Activated naive CD4-positive, alpha-beta T cell treated with anti-CD3 and anti-CD28 coated beads for 36 hours (primary cell): Measurements from ENCODE around the gene GPR137C. TPM values are rescaled to one million over a fixed set of nuclear protein-coding genes. Genes with fewer than 3 reads are reported as not detected.

ENCODE experiments used
- CTCF ChIA-PET: fragments of 350-600 bp; sonication (Branson Sonifier 250); formaldehyde crosslinking; loops from one replicate; lab custom pipeline; 2021; ENCODE audit warnings: antibody characterized with exemption; lab: Charles Lee
- DNase-seq: peaks from one replicate; pipeline ENCODE4 v3.0.0-alpha.2; 2020
- H3K27ac Mint-ChIP-seq: one replicate; pipeline ENCODE4 v1.8.0; 2021; ENCODE audit warnings: mild to moderate bottlenecking, mixed read lengths
- H3K27me3 Mint-ChIP-seq: one replicate; pipeline ENCODE4 v1.8.0; 2021; ENCODE audit warnings: low read depth, mixed read lengths
- H3K36me3 Mint-ChIP-seq: one replicate; pipeline ENCODE4 v1.8.0; 2021; ENCODE audit warnings: low read depth, mixed read lengths
- H3K4me1 Mint-ChIP-seq: one replicate; pipeline ENCODE4 v1.8.0; 2021; ENCODE audit warnings: low read depth, mixed read lengths
- H3K4me3 Mint-ChIP-seq: one replicate; pipeline ENCODE4 v1.8.0; 2021; ENCODE audit warnings: mild to moderate bottlenecking, moderate library complexity, mixed read lengths
- H3K9me3 Mint-ChIP-seq: one replicate; pipeline ENCODE4 v1.8.0; 2021; ENCODE audit warnings: mixed read lengths
- intact Hi-C: fragments of 100-400 bp; cut with micrococcal nuclease; formaldehyde crosslinking; loops from one replicate; pipeline ENCODE4 v1.15.1; 2023
- total RNA-seq, 2 experiments: library from RNA; stranded (reverse); gene quantifications; one replicate each; pipeline ENCODE4 v1.2.3, GENCODE V29; 2021

GPR137C gene
- total RNA-seq, 2 experiments from 2014 or later: 0.07 TPM; not detected in 1

DNA sequence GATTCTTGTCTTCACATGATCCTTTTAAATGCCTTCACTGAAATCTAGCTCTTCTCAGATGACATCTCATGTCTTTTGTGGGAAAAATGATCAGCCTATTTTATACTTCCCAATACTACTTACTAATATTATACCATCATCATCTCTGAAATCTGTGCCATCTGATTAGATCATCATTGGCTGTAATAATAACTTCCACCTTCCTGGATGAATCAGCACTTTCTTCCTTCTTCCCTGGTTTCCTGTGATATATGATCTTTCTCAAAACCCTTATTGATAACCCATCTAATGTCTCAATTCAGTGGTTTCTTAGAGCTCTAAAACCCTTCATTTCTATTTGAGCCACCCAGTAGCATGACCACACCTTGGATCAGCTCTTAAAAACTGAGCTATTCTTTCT lies 30.9 kb downstream of the GPR137C start:
- Mint-ChIP-seq H3K27me3 (no peaks in the 10 kb centered on the region), H3K4me1 (no peaks in the 10 kb centered on the region), H3K36me3 (no peaks in the 10 kb centered on the region), H3K27ac (no peak overlapping the region), H3K4me3 (no peak overlapping the region), H3K9me3 (no peaks in the 10 kb centered on the region)
- CTCF ChIA-PET: no interaction called here
- DNase-seq: no peak
- intact Hi-C loops: no loop called here

DNA sequence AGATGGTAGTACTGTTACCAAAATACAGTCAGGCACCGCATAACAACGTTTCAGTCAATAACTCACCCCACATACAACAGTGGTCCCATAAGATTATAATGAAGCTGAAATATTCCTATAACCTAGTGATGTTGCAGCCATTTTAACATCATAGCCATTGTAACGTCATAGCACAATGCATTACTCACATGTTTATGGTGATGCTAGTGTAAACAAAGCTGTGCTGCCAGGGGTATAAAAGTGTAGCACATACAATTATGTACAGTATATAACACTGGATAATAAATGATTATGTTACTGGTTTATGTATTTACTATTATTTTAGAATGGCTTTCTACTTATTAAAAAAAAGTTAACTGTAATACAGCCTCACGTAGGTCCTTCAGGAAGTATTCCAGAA lies 37.0 kb downstream of the GPR137C start:
- no peaks in the 10 kb centered on the region for H3K27me3 Mint-ChIP-seq
- H3K4me3 Mint-ChIP-seq: no peak overlapping the region
- peaks cover 5% of the 10 kb centered on the region for H3K9me3 Mint-ChIP-seq
- CTCF ChIA-PET: no interaction called here
- H3K36me3 Mint-ChIP-seq: no peaks in the 10 kb centered on the region
- DNase-seq: no peak
- no peak overlapping the region for H3K27ac Mint-ChIP-seq
- H3K4me1 Mint-ChIP-seq: no peaks in the 10 kb centered on the region
- intact Hi-C loops: no loop called here

DNA sequence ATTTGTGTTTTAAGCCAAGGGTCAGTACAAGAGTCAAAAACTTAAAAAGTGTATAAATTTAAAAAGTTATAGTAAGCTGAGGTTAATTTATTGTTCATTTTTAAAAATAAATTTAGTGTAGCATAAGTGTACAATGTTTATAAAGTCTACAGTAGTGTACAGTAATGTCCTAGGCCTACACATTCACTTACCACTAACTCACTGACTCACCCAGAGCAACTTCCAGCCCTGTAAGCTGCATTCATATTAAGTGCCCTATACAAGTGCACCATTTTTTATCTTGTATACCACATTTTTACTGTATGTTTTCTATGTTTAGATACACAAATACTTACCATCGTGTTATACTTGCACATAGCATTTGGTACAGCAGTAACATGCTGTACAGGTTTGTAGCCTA lies 37.7 kb downstream of the GPR137C start:
- Mint-ChIP-seq H3K4me1 (no peaks in the 10 kb centered on the region), H3K4me3 (no peak overlapping the region), H3K27ac (no peak overlapping the region), H3K27me3 (no peaks in the 10 kb centered on the region), H3K9me3 (peaks cover 9% of the 10 kb centered on the region), H3K36me3 (no peaks in the 10 kb centered on the region)
- CTCF ChIA-PET: no interaction called here
- intact Hi-C loops: no loop called here
- no peak for DNase-seq

DNA sequence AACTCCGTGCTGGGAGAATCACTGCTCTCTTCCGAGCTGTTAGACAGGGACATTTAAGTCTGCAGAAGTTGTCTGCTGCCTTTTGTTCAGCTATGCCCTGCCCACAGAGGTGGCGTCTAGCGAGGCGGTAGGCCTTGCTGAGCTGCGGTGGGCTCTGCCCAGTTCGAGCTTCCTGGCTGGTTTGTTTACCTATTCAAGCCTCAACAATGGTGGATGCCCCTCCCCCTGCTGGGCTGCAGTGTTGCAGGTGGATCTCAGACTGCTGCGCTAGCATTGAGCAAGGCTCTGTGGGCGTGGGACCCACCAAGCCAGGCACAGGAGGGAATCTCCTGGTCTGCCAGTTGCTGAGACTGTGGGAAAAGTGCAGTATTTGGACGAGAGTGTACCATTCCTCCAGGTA lies 43.7 kb downstream of the GPR137C start:
- intact Hi-C loops: no loop called here
- Mint-ChIP-seq H3K9me3 (peaks cover 10% of the 10 kb centered on the region), H3K27ac (no peak overlapping the region), H3K36me3 (no peaks in the 10 kb centered on the region), H3K4me3 (no peak overlapping the region), H3K27me3 (peaks cover 2% of the 10 kb centered on the region), H3K4me1 (no peaks in the 10 kb centered on the region)
- no peak for DNase-seq
- CTCF ChIA-PET: interaction anchor here (0.7 kb wide), 1 partner anchor 43 kb away, joined by 3 read pairs; no protein-coding TSS in a partner anchor

DNA sequence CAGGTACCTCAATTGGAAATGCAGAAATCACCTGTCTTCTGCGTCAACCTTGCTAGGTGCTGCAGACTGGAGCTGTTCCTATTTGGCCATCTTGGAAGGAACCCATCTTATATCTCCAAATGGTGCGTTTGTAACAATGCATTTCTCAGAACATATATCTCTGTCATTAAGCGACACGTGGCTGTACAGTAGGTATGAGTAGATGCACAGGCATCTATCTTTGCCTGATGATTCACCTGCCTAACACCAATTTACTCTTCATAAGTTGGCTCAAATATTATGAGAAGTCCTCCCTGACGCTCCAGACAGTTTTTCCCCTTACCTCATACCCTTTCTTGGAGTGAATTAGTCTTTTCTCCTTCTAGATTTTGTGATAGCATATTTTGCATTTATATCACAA lies 44.2 kb downstream of the GPR137C start:
- CTCF ChIA-PET: no interaction called here
- intact Hi-C loops: no loop called here
- peaks cover 2% of the 10 kb centered on the region for H3K27me3 Mint-ChIP-seq
- H3K4me1 Mint-ChIP-seq: no peaks in the 10 kb centered on the region
- no peak overlapping the region for H3K4me3 Mint-ChIP-seq
- H3K27ac Mint-ChIP-seq: no peak overlapping the region
- no peak for DNase-seq
- H3K36me3 Mint-ChIP-seq: no peaks in the 10 kb centered on the region
- peaks cover 8% of the 10 kb centered on the region for H3K9me3 Mint-ChIP-seq

DNA sequence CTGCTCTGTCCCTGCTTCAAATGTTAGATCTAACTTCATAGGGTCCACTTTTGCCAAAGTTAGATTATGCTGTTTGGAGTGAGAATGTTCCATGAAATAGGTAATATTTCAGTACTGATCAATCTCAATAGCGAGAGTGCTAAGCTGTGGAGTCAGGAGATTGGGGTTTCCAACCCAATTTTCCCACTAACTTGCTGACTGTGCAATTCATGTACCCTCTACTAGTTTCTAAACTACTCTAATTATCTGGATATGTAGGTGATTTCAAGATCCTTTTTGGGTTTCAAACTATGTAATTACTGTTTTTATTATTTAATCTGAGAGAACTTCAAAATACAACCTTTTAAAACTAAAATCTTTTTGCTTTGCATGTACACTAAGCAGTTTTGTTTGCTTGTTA lies 45.9 kb downstream of the GPR137C start:
- Mint-ChIP-seq H3K27me3 (peaks cover 2% of the 10 kb centered on the region), H3K4me1 (no peaks in the 10 kb centered on the region), H3K4me3 (no peak overlapping the region), H3K36me3 (no peaks in the 10 kb centered on the region), H3K9me3 (peaks cover 6% of the 10 kb centered on the region), H3K27ac (no peak overlapping the region)
- CTCF ChIA-PET: no interaction called here
- intact Hi-C loops: no loop called here
- no peak for DNase-seq

DNA sequence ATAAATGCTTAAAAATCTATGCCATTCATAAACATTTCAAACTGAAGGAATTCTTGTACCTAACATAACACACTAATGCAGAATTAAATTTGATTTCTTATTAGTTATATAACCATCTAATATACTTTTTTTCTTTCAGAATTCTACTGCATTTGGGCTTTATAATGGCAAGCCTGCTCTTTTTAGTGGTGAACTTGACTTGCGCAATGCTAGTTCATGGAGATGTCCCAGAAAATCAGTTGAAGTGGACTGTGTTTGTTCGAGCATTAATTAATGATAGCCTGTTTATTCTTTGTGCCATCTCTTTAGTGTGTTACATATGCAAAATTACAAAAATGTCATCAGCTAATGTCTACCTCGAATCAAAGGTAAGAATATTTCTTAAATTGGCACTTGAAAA lies 47.3 kb downstream of the GPR137C start:
- Mint-ChIP-seq H3K4me1 (no peaks in the 10 kb centered on the region), H3K4me3 (no peak overlapping the region), H3K36me3 (no peaks in the 10 kb centered on the region), H3K27me3 (peaks cover 4% of the 10 kb centered on the region), H3K27ac (no peak overlapping the region), H3K9me3 (peaks cover 5% of the 10 kb centered on the region)
- CTCF ChIA-PET: no interaction called here
- DNase-seq: no peak
- intact Hi-C loops: no loop called here

DNA sequence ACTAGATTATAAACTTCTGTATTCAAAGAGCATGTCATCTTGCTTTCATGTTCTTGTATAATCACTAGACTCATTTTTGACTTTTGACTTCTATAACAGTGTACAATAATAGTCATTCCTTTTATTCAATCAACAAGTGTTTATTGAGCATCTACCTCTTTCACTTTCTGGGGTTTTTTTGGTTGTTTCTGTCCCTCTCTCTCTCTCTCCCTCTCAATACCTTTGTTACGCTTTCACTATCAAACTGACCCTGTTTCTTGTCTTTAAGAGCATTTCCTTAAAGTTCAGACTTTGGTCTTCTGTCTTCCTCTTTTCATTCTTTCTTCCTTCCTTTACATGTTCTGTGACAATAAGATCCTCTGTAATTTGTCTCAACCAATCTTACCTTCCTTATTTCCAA lies 49.5 kb downstream of the GPR137C start:
- intact Hi-C loops: no loop called here
- Mint-ChIP-seq H3K4me3 (no peak overlapping the region), H3K27ac (no peak overlapping the region), H3K4me1 (no peaks in the 10 kb centered on the region), H3K9me3 (peaks cover 2% of the 10 kb centered on the region), H3K36me3 (no peaks in the 10 kb centered on the region), H3K27me3 (peaks cover 4% of the 10 kb centered on the region)
- CTCF ChIA-PET: no interaction called here
- DNase-seq: no peak

DNA sequence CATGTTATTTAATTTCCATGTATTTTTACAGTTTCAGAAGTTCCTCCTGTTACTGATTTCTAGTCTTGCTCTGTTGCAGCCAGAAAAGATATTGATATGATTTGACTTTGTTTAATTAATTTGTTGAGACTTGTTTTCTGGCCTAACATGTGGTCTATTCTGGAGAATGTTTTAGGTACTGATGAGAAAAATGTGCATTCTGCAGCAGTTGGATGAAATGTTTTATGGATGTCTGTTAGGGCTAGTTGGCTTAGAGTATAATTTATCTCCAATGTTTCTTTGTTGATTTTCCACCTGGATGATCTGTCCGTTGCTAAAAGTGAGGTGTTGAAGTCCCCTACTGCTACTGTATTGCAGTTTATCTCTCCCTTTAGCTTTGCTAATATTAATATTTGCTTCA lies 54.4 kb downstream of the GPR137C start:
- no peaks in the 10 kb centered on the region for H3K36me3 Mint-ChIP-seq
- H3K27ac Mint-ChIP-seq: no peak overlapping the region
- no peak overlapping the region for H3K4me3 Mint-ChIP-seq
- H3K9me3 Mint-ChIP-seq: peaks cover 2% of the 10 kb centered on the region
- CTCF ChIA-PET: no interaction called here
- intact Hi-C loops: no loop called here
- H3K27me3 Mint-ChIP-seq: peaks cover 2% of the 10 kb centered on the region
- no peaks in the 10 kb centered on the region for H3K4me1 Mint-ChIP-seq
- no peak for DNase-seq

DNA sequence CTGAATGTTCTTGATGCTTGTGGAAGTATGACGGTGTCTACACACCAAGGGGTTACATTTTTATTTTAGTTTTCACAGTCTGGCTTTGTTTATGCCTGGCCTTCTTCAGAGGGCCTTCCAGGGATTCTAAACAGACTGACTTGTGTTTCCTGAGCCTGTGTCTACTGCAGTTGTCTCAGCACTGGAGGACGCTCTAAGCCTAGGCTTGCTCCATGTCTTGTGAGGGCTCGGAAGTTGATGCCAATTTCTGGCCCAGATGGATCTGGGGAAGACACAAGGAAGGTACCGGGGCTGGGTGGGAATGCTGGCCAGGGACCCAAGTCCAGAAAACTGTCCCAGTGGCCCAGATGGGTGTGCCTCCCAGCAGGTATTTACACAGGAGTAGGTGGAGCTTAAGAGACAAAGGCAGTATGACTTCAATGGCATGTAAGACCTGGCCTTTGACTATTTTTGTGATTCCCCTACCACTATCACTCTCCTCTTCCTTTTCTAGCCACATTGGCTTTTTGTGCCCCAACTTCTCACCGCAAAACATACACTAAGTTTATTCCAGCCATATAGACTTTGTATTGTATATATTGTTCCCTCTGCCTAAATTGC lies 56.9 kb downstream of the GPR137C start:
- Mint-ChIP-seq H3K9me3 (peaks cover 2% of the 10 kb centered on the region), H3K4me3 (no peak overlapping the region), H3K27me3 (no peaks in the 10 kb centered on the region), H3K4me1 (no peaks in the 10 kb centered on the region), H3K36me3 (no peaks in the 10 kb centered on the region), H3K27ac (no peak overlapping the region)
- CTCF ChIA-PET: interaction anchor here (0.7 kb wide), 1 partner anchor 110 kb away, joined by 3 read pairs; no protein-coding TSS in a partner anchor
- DNase-seq: no peak
- intact Hi-C loops: no loop called here

DNA sequence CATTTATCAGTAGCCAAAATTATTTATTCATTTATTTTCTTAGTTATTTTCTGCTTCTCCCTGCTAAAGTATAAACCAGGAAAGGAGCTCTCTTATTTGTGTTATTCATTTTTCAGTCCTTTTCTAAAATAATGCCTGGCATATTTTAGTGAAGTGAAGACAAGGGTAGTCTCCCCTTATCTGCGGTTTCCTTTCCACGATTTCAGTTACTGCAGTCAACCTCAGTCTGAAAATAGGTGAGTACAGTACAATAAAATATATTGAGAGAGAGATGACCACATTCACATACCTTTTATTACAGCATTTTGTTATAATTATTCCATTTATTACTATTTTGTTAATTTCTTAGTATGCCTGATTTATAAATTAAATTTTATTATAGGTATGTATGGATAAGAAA lies 57.6 kb downstream of the GPR137C start:
- Mint-ChIP-seq H3K36me3 (no peaks in the 10 kb centered on the region), H3K4me1 (no peaks in the 10 kb centered on the region), H3K27me3 (no peaks in the 10 kb centered on the region), H3K4me3 (no peak overlapping the region), H3K9me3 (no peaks in the 10 kb centered on the region), H3K27ac (no peak overlapping the region)
- CTCF ChIA-PET: no interaction called here
- DNase-seq: no peak
- intact Hi-C loops: no loop called here

DNA sequence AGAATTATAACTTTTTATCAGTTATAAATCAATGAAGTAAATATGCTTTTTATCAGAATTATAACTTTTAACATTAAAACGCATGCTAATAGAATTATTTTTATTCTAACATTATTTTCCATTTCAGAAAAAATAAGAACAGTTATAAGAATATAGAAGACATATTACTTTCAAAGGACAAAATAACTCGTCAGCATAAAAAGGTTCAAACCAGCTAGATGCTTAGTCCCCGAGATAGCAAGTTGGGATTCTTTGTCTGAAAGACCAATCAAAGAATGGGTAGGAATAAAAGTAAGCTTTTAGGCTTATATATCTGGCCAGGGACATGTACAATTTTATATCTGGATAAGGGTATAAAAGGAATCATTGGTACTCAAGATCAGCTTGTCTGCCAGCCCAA lies 66.0 kb downstream of the GPR137C start:
- intact Hi-C loops: no loop called here

DNA sequence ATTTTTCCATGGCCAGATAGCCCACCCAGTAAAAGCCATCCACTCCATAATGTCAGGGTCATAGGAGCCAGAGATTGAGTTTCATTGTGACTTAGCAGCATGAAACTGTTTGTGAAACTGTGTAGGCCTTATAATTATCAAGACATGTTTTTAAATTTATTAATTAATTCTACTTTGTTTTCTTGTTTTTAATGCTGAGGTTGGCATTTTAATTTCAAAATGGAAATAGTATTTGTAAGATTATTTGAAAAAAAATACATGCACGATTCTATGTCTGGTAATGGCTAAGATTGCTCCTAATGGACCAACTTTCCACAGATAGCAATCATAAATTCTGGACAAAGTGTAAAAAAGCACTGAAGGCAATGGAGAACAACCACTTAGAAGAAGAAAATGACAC lies 67.1 kb downstream of the GPR137C start:
- Mint-ChIP-seq H3K36me3 (no peaks in the 10 kb centered on the region), H3K27me3 (no peaks in the 10 kb centered on the region), H3K4me1 (no peaks in the 10 kb centered on the region), H3K9me3 (no peaks in the 10 kb centered on the region), H3K4me3 (no peak overlapping the region), H3K27ac (no peak overlapping the region)
- intact Hi-C loops: no loop called here
- DNase-seq: no peak
- CTCF ChIA-PET: no interaction called here

More for the DNA sequence above, 66.0 kb downstream of the GPR137C start:
- Mint-ChIP-seq H3K4me3 (no peak overlapping the region), H3K27ac (no peak overlapping the region), H3K4me1 (no peaks in the 10 kb centered on the region), H3K27me3 (no peaks in the 10 kb centered on the region), H3K36me3 (no peaks in the 10 kb centered on the region), H3K9me3 (no peaks in the 10 kb centered on the region)
- no peak for DNase-seq
- CTCF ChIA-PET: no interaction called here
